Right lobe of liver (tissue), 6 donors: ENCODE measurements around the gene PDZRN3. TPM values are rescaled to one million over a fixed set of nuclear protein-coding genes. Genes with fewer than 3 reads are reported as not detected.

Experiments
- ATAC-seq, 4 donors: fragments of 200-7000 bp; cut with Tn5 transposase; one replicate each; pipeline ENCODE4 v1.9.1; 2020; ENCODE audit warnings: mild to moderate bottlenecking in 4 of 4, moderate library complexity in 4 of 4
- DNase-seq, 3 donors: peaks; one replicate each; pipeline ENCODE4 v3.0.0-alpha.2; 2020
- H3K27ac ChIP-seq, 3 donors: fragments of 200-600 bp; one replicate each; pipeline ENCODE4 v1.8.0; 2022
- H3K27me3 ChIP-seq, 2 donors: fragments of 200-600 bp; one replicate each; pipeline ENCODE4 v1.8.0; 2022
- H3K36me3 ChIP-seq, 4 donors: fragments of 200-600 bp; sonication (generic) in 1 of 4; one replicate each; pipeline versions ENCODE4 v1.5.1 to v1.8.0; 2017 to 2022; ENCODE audit warnings: control low read depth in 1 of 4
- H3K4me1 ChIP-seq, 4 donors: fragments of 200-600 bp; sonication (generic) in 1 of 4; one replicate each; pipeline versions ENCODE4 v1.5.1 to v1.8.0; 2017 to 2022; ENCODE audit warnings: control low read depth in 1 of 4
- H3K4me3 ChIP-seq, 3 donors: fragments of 200-600 bp; one replicate each; pipeline ENCODE4 v1.8.0; 2022
- H3K9me3 ChIP-seq, 4 donors: fragments of 200-600 bp; sonication (generic) in 1 of 4; one replicate each; pipeline versions ENCODE4 v1.5.1 to v1.8.0; 2017 to 2022; ENCODE audit warnings: control low read depth in 1 of 4
- CTCF ChIP-seq, 4 donors: fragments of 200-600 bp in 3 of 4; fragments of 450-650 bp in 1 of 4; IDR thresholded peaks; one replicate each; pipeline versions ENCODE4 v1.5.1 to v1.8.0; 2016 to 2022; ENCODE audit warnings: antibody characterized with exemption in 4 of 4, mild to moderate bottlenecking in 2 of 4
- POLR2A ChIP-seq: fragments of 450-650 bp; IDR thresholded peaks from one replicate; pipeline ENCODE4 v1.6.1; 2017; ENCODE audit warnings: antibody characterized with exemption, mild to moderate bottlenecking
- WGBS: methylation state at CpG from one replicate; pipeline ENCODE4 v1.1.6; 2018; ENCODE audit warnings: low coverage, low lambda C conversion rate; ENCODE audit not compliant: insufficient coverage; ENCODE audit errors: missing lambda C conversion rate; 5-methylcytosine and 5-hydroxymethylcytosine counted together
- intact Hi-C, 2 donors: fragments of 100-400 bp; cut with DNase I; formaldehyde crosslinking; loops; one replicate each; pipeline versions ENCODE4 v1.11.2 to v1.14.1; 2022
- total RNA-seq, 6 experiments: library from RNA; depleted of rRNA in 2 of 6; stranded (reverse); fragments of >200 nt in 2 of 6; fragmentation: NEBNext Ultra II Directional in 3 of 6; extraction: Animal tissue kit (Norgen Biotek cat#: 25700) in 3 of 6; gene quantifications; one replicate each; pipeline versions ENCODE4 v1.1.0 to v1.2.4, GENCODE V29; 2016 to 2023
- donor health status: DM: no; HTN: yes; CAD: no.
- donor health status: DM: no; HTN: no; CAD: no.
- donor health status: DM: no; HTN: no; CAD: no.
- donor health status: DM: no; HTN: yes; CAD: no.
- donor health status: DM: no; HTN: yes; CAD: no.

Gene PDZRN3
- total RNA-seq, 6 experiments from 2014 or later, result 0.33 to 2.0 (median 1.1) TPM

- no peak overlapping the region for H3K4me3 ChIP-seq
- no peaks in the 10 kb centered on the region for H3K9me3 ChIP-seq
- intact Hi-C loops, result no loop called here
- no peak for TF ChIP-seq CTCF (IDR thresholded peaks at IDR 0.05)
- TF ChIP-seq POLR2A, result no peak
- 64% methylated on average over 1 of the region's 1 CpG for WGBS
- no peaks in the 10 kb centered on the region for H3K36me3 ChIP-seq
- no peaks in the 10 kb centered on the region for H3K27me3 ChIP-seq
- no peaks in the 10 kb centered on the region for H3K4me1 ChIP-seq
- no peak overlapping the region for H3K27ac ChIP-seq
- DNase-seq, result no peak
- ATAC-seq, result no peak
Observed at GRCh38 chr3:73586628-73587027, 38.1 kb downstream of the PDZRN3 start.

DNA sequence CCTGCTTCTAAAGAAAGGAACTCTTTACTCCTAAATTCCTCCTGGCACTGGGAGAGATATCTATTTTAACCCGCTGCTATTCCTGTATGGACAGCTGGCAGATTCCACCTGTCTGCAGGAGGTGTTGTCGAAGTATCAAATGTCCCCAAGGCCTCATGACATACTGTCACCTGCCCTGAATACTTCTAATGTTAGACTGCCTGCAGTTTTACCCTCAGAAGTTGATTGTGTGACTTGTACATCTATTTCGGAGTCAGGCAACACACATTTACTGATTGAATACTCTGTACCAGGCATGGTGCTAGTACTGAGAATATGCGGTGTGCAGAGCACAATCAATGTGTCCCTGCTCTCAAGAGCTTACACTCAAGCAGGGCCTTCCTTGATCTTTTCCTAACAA is 38.6 kb downstream of the PDZRN3 start:
- Histone ChIP-seq H3K4me3 (no peak overlapping the region), H3K9me3 (no peaks in the 10 kb centered on the region), H3K27ac (no peak overlapping the region), H3K36me3 (no peaks in the 10 kb centered on the region), H3K27me3 (no peaks in the 10 kb centered on the region), H3K4me1 (no peaks in the 10 kb centered on the region)
- TF ChIP-seq POLR2A (no peak), CTCF (IDR thresholded peaks at IDR 0.05) (no peak)
- ATAC-seq (no peak), DNase-seq (no peak)
- 70% methylated on average over 2 of the region's 4 CpGs for WGBS
- intact Hi-C loops, result no loop called here

DNA sequence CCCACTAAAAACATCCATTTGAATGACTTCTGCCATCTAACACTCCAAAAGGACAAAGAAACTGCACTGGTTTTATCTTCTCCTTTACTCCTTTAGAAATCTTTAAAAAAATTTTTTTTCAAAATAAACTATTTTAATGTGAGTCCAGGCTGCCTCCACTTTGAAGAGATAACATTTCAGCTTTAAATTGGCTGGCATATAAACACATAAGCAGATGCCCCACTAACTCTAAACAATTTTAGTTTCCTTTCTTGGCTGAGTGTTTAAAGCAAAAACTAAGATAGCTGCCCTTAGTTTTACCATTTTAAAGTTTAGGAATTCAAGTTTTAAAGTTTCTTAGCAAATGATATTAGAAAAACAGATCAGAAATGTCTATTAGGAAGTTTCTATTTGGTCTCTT is 39.9 kb downstream of the PDZRN3 start:
- H3K4me1 ChIP-seq, result no peaks in the 10 kb centered on the region
- no peak overlapping the region for H3K27ac ChIP-seq
- TF ChIP-seq CTCF (IDR thresholded peaks at IDR 0.05), result no peak
- no peak for TF ChIP-seq POLR2A
- H3K36me3 ChIP-seq, result no peaks in the 10 kb centered on the region
- H3K27me3 ChIP-seq, result no peaks in the 10 kb centered on the region
- H3K4me3 ChIP-seq, result no peak overlapping the region
- ATAC-seq (no peak), DNase-seq (no peak)
- intact Hi-C loops, result no loop called here
- no peaks in the 10 kb centered on the region for H3K9me3 ChIP-seq

GRCh38 chr3:73582535-73582934 is 42.2 kb downstream of the PDZRN3 start:
- Histone ChIP-seq H3K27me3 (no peaks in the 10 kb centered on the region), H3K9me3 (no peaks in the 10 kb centered on the region), H3K27ac (no peak overlapping the region), H3K4me3 (no peak overlapping the region), H3K36me3 (no peaks in the 10 kb centered on the region), H3K4me1 (no peaks in the 10 kb centered on the region)
- intact Hi-C loops, result no loop called here
- TF ChIP-seq POLR2A (no peak), CTCF (IDR thresholded peaks at IDR 0.05) (no peak)
- 74% methylated on average over 3 of the region's 4 CpGs for WGBS
- ATAC-seq, result no peak
- DNase-seq, result no peak

- Histone ChIP-seq H3K27ac (no peak overlapping the region), H3K4me1 (no peaks in the 10 kb centered on the region), H3K9me3 (no peaks in the 10 kb centered on the region), H3K36me3 (no peaks in the 10 kb centered on the region), H3K4me3 (no peak overlapping the region), H3K27me3 (no peaks in the 10 kb centered on the region)
- WGBS, result 58% methylated on average over 2 of the region's 2 CpGs
- DNase-seq (no peak), ATAC-seq (no peak)
- intact Hi-C loops, result no loop called here
- TF ChIP-seq POLR2A (no peak), CTCF (IDR thresholded peaks at IDR 0.05) (no peak)
Observed at GRCh38 chr3:73581134-73581846, 43.5 kb downstream of the PDZRN3 start.
